K562 (cell line): ENCODE measurements around the gene USP22. TPM values are rescaled to one million over a fixed set of nuclear protein-coding genes. Genes with fewer than 3 reads are reported as not detected.

Experiments used
- ATAC-seq: fragments of 200-7000 bp; cut with Tn5 transposase; 3 replicates; pipeline ENCODE4 v1.9.1; 2020; ENCODE audit warnings: moderate library complexity
- BruUV-seq: library from RNA; stranded (reverse); fragments of 400-500 nt; replicated peaks from 2 replicates; lab custom pipeline; 2021; lab: Mats Ljungman, UMichigan
- CTCF ChIA-PET: fragments of 300-600 bp; formaldehyde crosslinking; extraction: SDS; loops from one replicate; lab custom pipeline; 2021; ENCODE audit warnings: low intra/inter-chr PET ratio; lab: Yijun Ruan, JAX
- POLR2A ChIA-PET: fragments of 300-600, 350-650 bp; sonication (Branson Sonifier 250); formaldehyde crosslinking; extraction: SDS; loops from one replicate; lab custom pipeline; 2021; ENCODE audit warnings: antibody characterized with exemption, inconsistent platforms; lab: Yijun Ruan, JAX
- DNase-seq, 4 experiments: peaks; one replicate each; pipeline versions ENCODE4 v3.0.0 to v3.0.0-alpha.2; 2011 to 2018; ENCODE audit warnings: low spot score in 3 of 4, mixed read lengths in 3 of 4; ENCODE audit errors: extremely low read depth in 1 of 4
- FAIRE-seq: peaks from 2 replicates; lab custom pipeline; 2011; peaks lifted over from hg19 to GRCh38; lab: Jason Lieb, UNC
- H2AFZ ChIP-seq: 2 replicates; pipeline ENCODE4 v1.6.0; 2011; ENCODE audit warnings: low read depth, low read length, control low read depth, inconsistent platforms
- H3K27ac ChIP-seq: fragments of 200-600 bp; 3 replicates; pipeline ENCODE4 v1.8.0; 2011; ENCODE audit warnings: low read depth, mild to moderate bottlenecking, control low read depth, inconsistent platforms, low read length, moderate library complexity, mixed read lengths; ENCODE audit errors: extremely low read depth
- H3K27me3 ChIP-seq, 2 experiments: fragments of 300-600 bp in 1 of 2; 2 replicates in 1 of 2; 3 replicates in 1 of 2; pipeline versions ENCODE4 v1.6.0 to v1.8.0; 2011; ENCODE audit warnings: inconsistent platforms in 2 of 2, low read length in 2 of 2, mild to moderate bottlenecking in 1 of 2, mixed read lengths in 1 of 2, moderate library complexity in 1 of 2; ENCODE audit not compliant: control insufficient read depth in 2 of 2, insufficient read depth in 2 of 2
- H3K36me3 ChIP-seq: fragments of 300-600 bp; 3 replicates; pipeline ENCODE4 v1.8.0; 2011; ENCODE audit warnings: mild to moderate bottlenecking, low read length, inconsistent platforms; ENCODE audit not compliant: control insufficient read depth, insufficient read depth
- H3K4me1 ChIP-seq, 2 experiments: fragments of 200-600 bp in 1 of 2; replicated peaks in 1 of 2; 2 replicates in 1 of 2; 3 replicates in 1 of 2; pipeline versions ENCODE4 v1.5.1 to v1.8.0; 2011; ENCODE audit warnings: inconsistent platforms in 2 of 2, low read length in 2 of 2, mild to moderate bottlenecking in 1 of 2, mixed read lengths in 1 of 2, moderate library complexity in 1 of 2; ENCODE audit not compliant: control insufficient read depth in 2 of 2, insufficient read depth in 2 of 2
- H3K4me2 ChIP-seq: 2 replicates; pipeline ENCODE4 v1.6.1; 2011; ENCODE audit warnings: low read length, control low read depth, inconsistent platforms, mixed read lengths; ENCODE audit not compliant: insufficient read depth
- H3K4me3 ChIP-seq: fragments of 200-600 bp; sonication (generic), shearing (Covaris generic); 2 replicates; pipeline ENCODE4 v1.5.1; 2016; ENCODE audit warnings: control low read depth, inconsistent platforms
- H3K79me2 ChIP-seq: fragments of 200-600 bp; 3 replicates; pipeline ENCODE4 v1.8.0; 2011; ENCODE audit warnings: low read length, inconsistent platforms; ENCODE audit not compliant: control insufficient read depth, insufficient read depth
- H3K9ac ChIP-seq, 2 experiments: 2 replicates each; pipeline versions ENCODE4 v1.6.0 to v1.6.1; 2011; ENCODE audit warnings: low read depth in 2 of 2, low read length in 2 of 2, control low read depth in 1 of 2, inconsistent platforms in 1 of 2, mild to moderate bottlenecking in 1 of 2, mixed read lengths in 1 of 2; ENCODE audit not compliant: insufficient read depth in 1 of 2
- H3K9me1 ChIP-seq: one replicate; pipeline ENCODE4 v1.6.0; 2011; ENCODE audit warnings: inconsistent platforms, mild to moderate bottlenecking, low read length, moderate library complexity; ENCODE audit not compliant: control insufficient read depth, insufficient read depth
- H3K9me3 ChIP-seq: replicated peaks from 2 replicates; pipeline ENCODE4 v1.5.1; 2011; ENCODE audit warnings: low read depth, low read length, inconsistent platforms; ENCODE audit not compliant: control insufficient read depth, insufficient read depth
- H4K20me1 ChIP-seq: replicated peaks from 2 replicates; pipeline ENCODE4 v1.6.1; 2011; ENCODE audit warnings: low read length, inconsistent platforms, mixed read lengths; ENCODE audit not compliant: control insufficient read depth, insufficient read depth
- AFF4 ChIP-seq: sonication (generic); formaldehyde crosslinking; IDR thresholded peaks from 2 replicates; pipeline ENCODE4 v1.8.0; 2023; ENCODE audit warnings: mild to moderate bottlenecking, missing genetic modification reagents
- ARHGAP35 ChIP-seq: fragments of 450-650 bp; IDR thresholded peaks from 2 replicates; pipeline ENCODE4 v1.6.1; 2018; ENCODE audit not compliant: partially characterized antibody
- BCL6 ChIP-seq: fragments of 250-450 bp; sonication (Bioruptor Pico); IDR thresholded peaks from 2 replicates; pipeline ENCODE4 v1.4.0; 2020
- C11orf30 ChIP-seq: fragments of 450-650 bp; IDR thresholded peaks from 2 replicates; pipeline ENCODE4 v1.6.1; 2016; ENCODE audit warnings: low read depth, mild to moderate bottlenecking
- FOXK2 ChIP-seq, 2 experiments: fragments of 450-650 bp; IDR thresholded peaks in 1 of 2; conservative IDR thresholded peaks in 1 of 2; 2 replicates each; pipeline ENCODE4 v1.6.1; 2016; ENCODE audit warnings: low read depth in 2 of 2, mild to moderate bottlenecking in 1 of 2
- FOXP1 ChIP-seq: sonication (generic); formaldehyde crosslinking; IDR thresholded peaks from 2 replicates; pipeline ENCODE4 v1.8.0; 2022; ENCODE audit warnings: mild to moderate bottlenecking, missing genetic modification reagents
- POLR2G ChIP-seq: fragments of 200-400 bp; formaldehyde crosslinking; IDR thresholded peaks from 2 replicates; pipeline ENCODE4 v1.6.1; 2017; ENCODE audit warnings: low read depth, mild to moderate bottlenecking, antibody characterized with exemption, low read length, moderate library complexity
- RBFOX2 ChIP-seq: fragments of 200-400 bp; formaldehyde crosslinking; IDR thresholded peaks from 2 replicates; pipeline ENCODE4 v1.6.1; 2017; ENCODE audit warnings: low read depth, mild to moderate bottlenecking, low read length, moderate library complexity
- RBM22 ChIP-seq: fragments of 200-400 bp; formaldehyde crosslinking; IDR thresholded peaks from 2 replicates; pipeline ENCODE4 v1.6.1; 2018; ENCODE audit warnings: low read length, low read depth; ENCODE audit not compliant: poor library complexity, severe bottlenecking
- RFX1 ChIP-seq: fragments of 450-650 bp; IDR thresholded peaks from 2 replicates; pipeline ENCODE4 v1.6.1; 2016; ENCODE audit warnings: mild to moderate bottlenecking, moderate library complexity
- TRIM28 ChIP-seq: fragments of 450-650 bp; IDR thresholded peaks from 2 replicates; pipeline ENCODE4 v1.6.1; 2017
- WGBS: fragments of 100-300 bp; shearing (Covaris generic); methylation state at CpG from one replicate; pipeline ENCODE4 v1.1.6; 2016; ENCODE audit warnings: low coverage, mixed read lengths; ENCODE audit not compliant: insufficient coverage; ENCODE audit errors: missing lambda C conversion rate; 5-methylcytosine and 5-hydroxymethylcytosine counted together
- in situ Hi-C: fragments of 300-500 bp; cut with MboI; formaldehyde crosslinking; loops from 4 replicates; pipeline ENCODE4 v1.15.0; 2018; ENCODE audit warnings: inconsistent platforms, mixed read lengths
- intact Hi-C: fragments of 100-400 bp; cut with micrococcal nuclease; formaldehyde crosslinking; loops from 2 replicates; pipeline ENCODE4 v1.14.2; 2022
- polyA plus RNA-seq, 8 experiments: library from polyadenylated mRNA; depleted of rRNA in 4 of 8; stranded (reverse) in 5 of 8; unstranded in 3 of 8; fragments of >200 nt; fragmentation: Nextera tagmentation in 2 of 8; fragmentation: Illumina TruSeq in 1 of 8; extraction: Ambion mirVana in 2 of 8; extraction: Trizol in 1 of 8; gene quantifications; 2 replicates each; pipeline versions ENCODE4 v1.2.1 to v1.2.3, GENCODE V29; 2011 to 2014; ENCODE audit warnings: inconsistent platforms in 1 of 8, missing spikeins in 1 of 8
- total RNA-seq, 7 experiments: library from RNA; depleted of rRNA in 6 of 7; stranded (reverse); fragments of >200 nt in 6 of 7; fragmentation: Illumina TruSeq in 2 of 7; extraction: Trizol in 2 of 7; gene quantifications; 2 replicates each; pipeline versions ENCODE4 v1.2.1 to v1.2.3, GENCODE V29; 2011 to 2021; ENCODE audit warnings: low replicate concordance in 1 of 7
- TF ChIP-seq, protein P1 (sequence below): fragments of 450-650 bp; formaldehyde crosslinking; IDR thresholded peaks from 2 replicates; pipeline ENCODE4 v1.4.0; 2020; ENCODE audit warnings: mild to moderate bottlenecking, moderate library complexity

Gene USP22
- total and polyA plus RNA-seq, 9 of the 15 experiments (the other 6 are each of a cell fraction or from before 2014, with no cell fraction given): 6.5 to 113 (median 58.9) TPM

GRCh38 chr17:21010705-21011596 is 31.9 kb downstream of the USP22 start:
- Histone ChIP-seq H3K4me3 (no peak overlapping the region), H3K36me3 (peaks cover 96% of the 10 kb centered on the region), H3K9ac (no peak overlapping the region), H3K79me2 (peaks cover 22% of the 10 kb centered on the region; the same call in 2 of the 3 replicates), H3K27me3 (no peaks in the 10 kb centered on the region), H3K4me1 (no peaks in the 10 kb centered on the region), H3K27ac (no peak overlapping the region), H2AFZ (no peak overlapping the region), H4K20me1 (no peaks in the 10 kb centered on the region), H3K4me2 (no peak overlapping the region), H3K9me1 (no peaks in the 10 kb centered on the region), H3K9me3 (no peaks in the 10 kb centered on the region)
- ATAC-seq (no peak), FAIRE-seq (no peak), DNase-seq (no peak)
- POLR2A ChIA-PET: interaction anchor here (0.7 kb wide), 1 partner anchor 9 kb away, joined by 3 read pairs; no protein-coding TSS in a partner anchor
- in situ Hi-C loops: no loop called here
- intact Hi-C loops: no loop called here
- 93% methylated on average over 16 of the region's 27 CpGs for WGBS
- TF ChIP-seq RBFOX2 (0 out of 2 replicates have a peak, but pooled peaks have one; percentile 23), BCL6 (CRISPR knock-in tag) (no peak), AFF4 (no peak), C11orf30 (no peak), POLR2G (peak; percentile 51), FOXK2 (conservative IDR thresholded peaks at IDR 0.05 in 1 of 2, IDR thresholded peaks at IDR 0.05 in 1 of 2; ENCODE audit: low read depth in 2 of 2) (no peak), FOXP1 (CRISPR knock-in tag) (no peak), RBM22 (peak; percentile 56), RFX1 (no peak), ARHGAP35 (no peak), TRIM28 (no peak)
- TF ChIP-seq, protein P1, sequence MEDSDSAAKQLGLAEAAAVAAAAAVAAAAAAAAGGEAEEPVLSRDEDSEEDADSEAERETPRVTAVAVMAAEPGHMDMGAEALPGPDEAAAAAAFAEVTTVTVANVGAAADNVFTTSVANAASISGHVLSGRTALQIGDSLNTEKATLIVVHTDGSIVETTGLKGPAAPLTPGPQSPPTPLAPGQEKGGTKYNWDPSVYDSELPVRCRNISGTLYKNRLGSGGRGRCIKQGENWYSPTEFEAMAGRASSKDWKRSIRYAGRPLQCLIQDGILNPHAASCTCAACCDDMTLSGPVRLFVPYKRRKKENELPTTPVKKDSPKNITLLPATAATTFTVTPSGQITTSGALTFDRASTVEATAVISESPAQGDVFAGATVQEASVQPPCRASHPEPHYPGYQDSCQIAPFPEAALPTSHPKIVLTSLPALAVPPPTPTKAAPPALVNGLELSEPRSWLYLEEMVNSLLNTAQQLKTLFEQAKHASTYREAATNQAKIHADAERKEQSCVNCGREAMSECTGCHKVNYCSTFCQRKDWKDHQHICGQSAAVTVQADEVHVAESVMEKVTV: no peak
- CTCF ChIA-PET: no interaction called here
- no TSS peak for BruUV-seq
